ENCODE results near the gene RASA2.
"Not testable (repeated sequence)": the region's sequence is repeated elsewhere in the genome, so short reads cannot be mapped to it uniquely, and the experiment has no call there.

Gene RASA2

GRCh38 chr3:141597931-141598330 is 111.1 kb downstream of the RASA2 start:
- ATAC-seq: no peak

DNA sequence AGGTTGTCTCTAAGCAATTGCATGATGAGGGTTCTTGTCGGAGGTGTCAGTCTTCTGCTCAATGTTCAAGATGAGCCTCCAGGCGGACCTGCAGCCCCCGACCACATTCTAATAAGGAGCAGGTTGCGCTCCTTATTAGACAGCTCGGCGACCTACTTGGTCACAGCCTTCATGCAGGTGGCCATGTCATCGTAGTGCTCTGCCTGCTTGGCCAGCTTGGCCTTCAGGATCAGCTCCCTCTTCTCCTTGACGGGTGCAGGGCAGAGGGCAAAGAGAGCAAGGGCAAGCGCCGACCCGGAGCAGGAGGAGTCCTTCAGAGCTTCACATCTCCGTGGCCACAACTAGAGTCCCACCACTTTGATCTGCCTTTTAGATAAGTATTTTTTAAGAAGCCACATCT is 113.5 kb downstream of the RASA2 start:
- ATAC-seq: no peak

GRCh38 chr3:141602706-141603105 is 115.9 kb downstream of the RASA2 start:
- ATAC-seq: no peak

- peak; percentile 78 to 89 for ATAC-seq
These were observed 116.7 kb downstream of the RASA2 start for GRCh38 chr3:141603473-141604035.

GRCh38 chr3:141605883-141606282 is 119.1 kb downstream of the RASA2 start:
- no peak for ATAC-seq

DNA sequence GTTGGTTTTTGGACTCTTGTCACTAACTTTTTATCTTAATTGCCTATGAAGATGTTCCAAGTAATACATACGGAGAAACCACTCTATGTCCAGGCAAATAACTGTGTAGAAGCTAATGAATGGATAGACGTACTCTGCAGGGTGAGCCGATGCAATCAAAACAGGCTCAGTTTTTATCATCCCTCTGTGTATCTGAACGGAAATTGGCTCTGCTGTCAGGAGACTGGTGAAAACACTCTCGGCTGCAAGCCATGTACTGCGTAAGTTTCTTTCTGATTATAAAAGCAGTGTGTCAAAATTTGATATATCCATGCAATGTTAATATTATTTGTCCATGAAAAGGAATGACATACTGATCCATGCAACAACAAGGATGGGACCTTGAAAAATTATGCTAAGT is 121.6 kb downstream of the RASA2 start:
- no peak for ATAC-seq

DNA sequence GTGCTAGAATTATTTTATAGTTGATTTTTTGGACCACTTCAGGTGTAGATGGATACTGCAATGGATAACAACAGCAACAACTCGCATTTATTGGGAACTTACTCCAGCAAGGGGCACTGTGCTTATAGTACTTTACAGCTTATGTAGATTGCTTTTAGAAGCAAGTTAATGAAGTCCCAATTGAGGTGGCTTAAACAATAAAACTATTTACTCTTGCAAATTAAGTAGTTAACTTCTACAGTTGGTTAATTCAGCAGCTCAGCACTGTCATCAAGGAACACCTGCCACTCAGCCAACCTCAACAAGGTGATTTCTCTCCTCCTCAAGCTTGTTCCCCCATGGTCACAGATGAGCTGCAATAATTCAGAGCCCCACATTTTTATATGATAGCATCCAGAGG is 124.1 kb downstream of the RASA2 start:
- no peak for ATAC-seq

DNA sequence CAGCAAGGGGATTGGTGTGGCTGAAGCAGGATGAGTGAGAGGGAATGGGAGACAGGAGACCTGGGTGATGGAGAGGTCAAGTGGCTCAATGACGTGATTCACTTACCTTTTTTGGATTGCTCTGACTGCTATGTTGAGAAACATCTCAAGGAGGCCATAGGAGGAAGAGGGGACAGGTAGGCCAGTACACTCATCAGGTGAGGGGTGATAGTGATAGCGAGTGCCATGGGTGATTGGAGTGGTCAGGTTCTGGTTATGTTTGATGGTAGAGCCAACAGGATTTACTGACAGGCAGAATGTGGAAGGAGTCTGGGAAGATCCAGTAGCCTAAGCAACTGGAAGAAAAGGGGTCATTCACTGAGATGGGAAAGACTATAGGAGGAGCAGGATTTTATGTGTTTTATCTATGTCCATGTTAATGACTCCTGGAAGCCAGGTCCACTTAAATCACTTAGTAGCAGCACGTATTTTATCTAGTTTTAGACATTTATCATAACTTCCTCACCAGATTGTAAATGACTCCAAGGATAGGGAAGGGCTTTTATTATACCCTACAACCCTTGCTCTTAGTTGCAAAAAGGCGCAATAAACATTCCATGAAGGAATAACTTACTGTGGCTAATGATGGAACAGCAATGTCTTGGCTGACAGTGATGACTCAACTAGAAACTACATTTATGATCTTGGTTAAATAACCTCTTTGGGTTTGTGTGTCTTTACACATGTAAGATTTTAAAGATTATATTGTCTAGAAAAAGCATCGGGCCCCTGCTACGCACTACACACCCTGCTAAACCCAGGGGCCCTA is 131.5 kb downstream of the RASA2 start:
- no peak for ATAC-seq

GRCh38 chr3:141618938-141619337 is 132.1 kb downstream of the RASA2 start:
- ATAC-seq: no peak

GRCh38 chr3:141619450-141619849 is 132.6 kb downstream of the RASA2 start:
- no peak for ATAC-seq

DNA sequence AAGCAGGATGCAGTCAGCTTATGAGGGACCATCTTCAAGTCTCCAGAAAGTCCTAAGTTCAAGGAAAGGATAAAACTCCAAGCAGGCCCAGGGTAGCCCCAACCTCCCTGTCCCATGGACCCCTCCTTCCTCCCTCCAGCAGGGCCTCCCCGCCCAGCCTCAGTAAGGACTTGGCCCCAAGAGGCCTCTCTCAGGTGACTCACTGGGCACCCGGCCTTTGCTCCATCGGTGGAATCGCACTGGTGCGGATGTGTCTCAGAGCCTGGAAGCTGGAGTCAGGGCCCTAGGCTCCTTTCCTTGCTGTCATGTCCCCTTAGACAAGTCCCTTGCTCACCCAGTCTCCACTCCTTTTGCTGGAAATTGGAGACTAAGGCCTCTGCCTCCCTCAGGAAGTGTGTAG is 136.9 kb downstream of the RASA2 start:
- ATAC-seq: no peak

DNA sequence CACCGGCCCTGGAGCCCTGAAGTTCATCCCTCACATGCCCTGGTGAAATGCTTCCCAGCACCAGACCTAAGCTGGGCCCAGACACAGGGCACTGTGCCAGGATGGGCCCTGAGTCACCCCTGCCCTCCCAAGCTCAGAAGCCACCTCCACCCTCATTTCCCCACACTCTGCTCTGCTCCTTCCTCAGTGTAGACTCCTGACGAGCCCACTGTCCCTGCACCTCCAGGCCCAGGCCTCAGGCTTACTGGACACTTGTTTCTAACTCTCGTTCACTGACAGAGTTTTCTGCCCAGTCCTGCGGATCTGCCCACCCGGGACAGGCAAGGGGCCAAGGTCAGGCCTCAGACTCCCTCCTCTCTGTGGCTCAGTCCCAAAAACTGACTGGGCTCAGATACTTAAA is 138.7 kb downstream of the RASA2 start:
- ATAC-seq: no peak

DNA sequence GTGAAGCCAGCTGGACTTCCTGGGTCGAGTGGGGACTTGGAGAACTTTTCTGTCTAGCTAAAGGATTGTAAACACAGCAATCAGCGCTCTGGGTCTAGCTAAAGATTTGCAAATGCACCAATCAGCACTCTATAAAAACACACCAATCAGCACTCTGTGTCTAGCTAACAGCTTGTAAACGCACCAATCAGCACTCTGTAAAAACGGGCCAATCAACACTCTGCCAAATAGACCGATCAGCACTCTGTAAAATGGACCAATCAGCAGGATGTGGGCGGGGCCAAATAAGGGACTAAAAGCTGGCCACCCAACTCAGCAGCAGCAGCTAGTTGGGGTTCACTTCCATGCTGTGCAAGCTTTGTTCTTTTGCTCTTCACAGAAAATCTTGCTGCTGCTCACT is 141.5 kb downstream of the RASA2 start:
- not testable (repeated sequence) for ATAC-seq

GRCh38 chr3:141628868-141629441 is 142.1 kb downstream of the RASA2 start:
- not testable (repeated sequence) for ATAC-seq

DNA sequence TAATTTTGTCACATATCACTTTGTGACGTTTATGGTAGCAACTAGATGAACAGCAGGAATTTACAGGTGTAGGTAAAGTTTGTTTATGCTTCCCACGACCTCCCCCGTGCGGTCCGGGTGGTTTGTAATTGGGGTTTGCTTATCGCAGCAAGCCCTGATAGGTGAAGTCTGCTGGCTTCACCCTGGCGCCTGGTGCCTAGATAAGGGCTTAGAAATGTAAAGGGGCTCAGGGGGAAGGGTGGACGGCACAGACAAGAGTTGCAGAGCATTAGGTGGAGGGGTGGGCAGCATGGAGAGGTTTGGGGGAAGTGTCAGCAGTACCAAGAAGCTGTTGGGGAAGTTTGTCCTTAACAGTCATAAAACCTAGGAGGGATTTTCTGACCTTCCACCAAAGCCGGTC is 143.1 kb downstream of the RASA2 start:
- no peak for ATAC-seq

- ATAC-seq: no peak
These were observed 146.1 kb downstream of the RASA2 start for GRCh38 chr3:141632779-141633374.

DNA sequence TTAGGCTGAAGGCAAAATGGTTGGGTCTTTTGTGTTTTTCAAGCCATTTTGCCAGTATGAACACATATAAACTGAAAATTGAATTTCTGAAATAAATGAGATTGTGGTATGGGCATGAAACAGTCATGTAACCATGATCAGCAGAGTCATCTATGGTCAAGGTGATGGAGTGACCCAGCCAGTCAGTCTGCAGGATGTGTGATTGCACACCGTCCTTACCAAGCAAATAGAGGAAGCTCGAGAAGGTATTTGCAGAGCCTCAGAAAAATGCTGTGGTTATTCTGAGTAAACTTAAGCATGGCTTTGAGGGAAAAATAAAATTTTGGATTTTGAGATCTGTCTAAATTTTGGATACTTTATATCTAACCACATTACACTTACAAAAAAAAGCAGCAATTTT is 155.4 kb downstream of the RASA2 start:
- no peak for ATAC-seq

DNA sequence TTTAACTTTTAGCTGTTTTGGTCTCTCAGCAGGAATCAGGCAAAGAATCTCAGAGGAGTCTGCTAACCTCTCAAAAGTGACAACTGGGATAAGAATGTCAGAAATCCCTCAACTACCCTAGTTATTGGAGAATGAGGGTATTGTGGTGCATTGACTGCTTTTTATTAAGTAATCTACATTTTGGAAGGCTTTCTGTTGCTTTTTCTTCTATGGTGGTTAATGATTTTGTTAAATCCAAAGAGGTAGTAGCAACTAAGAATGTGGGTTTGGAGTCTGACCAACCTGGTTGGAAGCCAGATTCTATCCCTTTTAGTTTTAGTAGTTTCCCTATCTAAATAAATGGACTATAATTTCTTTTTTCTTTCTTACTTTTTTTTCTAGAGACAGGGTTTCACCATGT is 156.6 kb downstream of the RASA2 start:
- ATAC-seq: no peak

DNA sequence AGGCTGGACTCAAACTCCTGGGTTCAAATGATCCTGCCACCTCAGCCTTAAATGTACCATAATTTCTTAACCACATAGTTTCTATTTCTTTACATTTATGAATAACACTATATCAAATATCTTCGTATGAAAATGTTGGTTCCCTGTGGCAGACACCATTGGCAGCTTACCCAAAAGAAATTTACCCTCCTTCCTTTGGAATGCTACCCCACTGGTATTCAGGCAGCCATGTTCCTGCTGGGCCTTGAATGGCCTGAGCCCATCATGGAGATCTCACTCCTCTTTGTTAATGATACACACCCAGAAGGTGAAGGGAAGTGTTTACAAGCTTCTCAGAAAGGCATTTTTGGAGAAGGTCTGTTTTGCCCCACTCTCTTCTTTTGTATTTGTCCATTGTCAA is 157.0 kb downstream of the RASA2 start:
- no peak for ATAC-seq

DNA sequence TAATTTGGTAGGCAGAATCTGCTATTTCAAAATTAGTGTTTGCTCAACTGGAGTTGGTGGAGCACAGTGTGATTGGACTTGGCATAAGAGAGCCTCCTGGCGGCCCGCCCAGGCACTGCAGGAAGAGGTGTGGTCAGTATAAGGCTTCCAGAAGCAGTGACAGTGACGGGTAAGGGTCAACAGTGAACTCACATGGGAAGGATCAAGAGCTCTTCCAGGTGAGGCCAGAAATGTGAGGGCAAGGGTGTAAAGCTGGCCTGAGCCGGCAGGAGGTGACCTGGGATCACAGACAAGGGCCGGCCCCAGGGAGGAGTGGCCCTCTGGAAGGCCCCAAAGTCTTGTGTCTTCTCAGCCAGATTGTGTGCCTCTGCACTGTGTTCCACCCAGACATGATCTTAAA is 158.1 kb downstream of the RASA2 start:
- ATAC-seq: peak; percentile 73 to 79

DNA sequence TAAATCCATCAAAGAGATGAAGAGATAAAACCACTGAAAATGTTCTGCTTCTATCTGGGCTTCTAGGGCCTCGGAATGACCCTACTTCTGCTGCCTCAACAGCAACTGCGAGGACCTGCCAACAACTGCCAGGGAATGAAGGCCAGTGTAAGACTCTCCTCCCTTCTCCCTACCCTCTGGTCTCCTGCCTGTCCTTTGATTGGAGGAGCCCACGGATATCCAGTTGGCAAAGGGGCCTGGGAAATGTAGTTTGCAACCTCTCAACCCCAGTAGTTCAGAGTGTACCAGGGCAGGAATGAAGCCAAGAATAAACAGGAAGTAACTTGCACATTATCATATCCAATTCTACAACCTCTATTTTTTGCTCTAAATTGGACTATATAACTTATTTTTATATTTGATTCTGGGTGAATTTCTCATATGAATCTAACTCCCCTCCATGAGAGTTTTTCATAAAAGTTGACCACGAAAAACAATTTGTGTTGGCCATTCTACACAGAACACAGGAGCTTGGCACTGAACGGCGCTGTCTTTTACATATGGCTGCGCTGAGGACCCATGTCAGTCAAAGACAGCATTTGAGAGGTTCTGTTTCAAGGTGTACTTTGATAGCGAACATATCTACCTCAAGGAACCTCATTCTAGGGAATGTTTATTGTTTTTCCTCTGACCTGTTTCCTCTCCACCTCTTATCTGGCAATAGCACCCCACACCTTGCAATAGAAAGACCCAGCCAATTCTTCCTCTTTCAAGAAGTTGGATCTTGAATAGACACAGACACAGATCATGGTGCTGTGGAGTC is 160.1 kb downstream of the RASA2 start:
- no peak for ATAC-seq

DNA sequence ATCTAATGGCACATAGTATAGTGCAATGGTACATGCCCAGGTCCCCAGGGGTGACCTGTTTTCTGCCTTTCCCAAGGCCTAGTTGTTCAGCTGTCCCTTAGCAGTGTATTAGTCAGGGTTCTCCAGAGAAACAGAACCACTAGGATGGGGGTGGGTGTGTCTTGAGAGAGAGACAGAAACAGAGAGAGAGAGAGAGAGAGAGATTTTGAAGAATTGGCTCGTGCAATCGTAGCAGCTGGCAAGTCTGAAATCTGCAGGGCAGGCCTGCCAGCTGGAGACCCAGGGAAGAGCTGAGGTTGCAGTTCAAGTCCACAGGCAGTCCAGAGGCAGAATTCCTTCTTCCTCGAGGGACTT is 160.7 kb downstream of the RASA2 start:
- no peak for ATAC-seq

All from activated CD4-positive, CD25-positive, alpha-beta regulatory T cell treated with anti-CD3 and anti-CD28 coated beads, Interleukin-2, amount 50 U/mL, for 24 hours (primary cell).